HG03060 (cell line): ENCODE data around the gene CARMIL1.

Source experiments
- ATAC-seq: cut with Tn5 transposase; IDR thresholded peaks from one replicate; pipeline ENCODE4 v1.9.1; 2021; ENCODE audit warnings: low read depth, moderate number of reproducible peaks; ENCODE audit not compliant: unreplicated experiment

Gene CARMIL1

DNA sequence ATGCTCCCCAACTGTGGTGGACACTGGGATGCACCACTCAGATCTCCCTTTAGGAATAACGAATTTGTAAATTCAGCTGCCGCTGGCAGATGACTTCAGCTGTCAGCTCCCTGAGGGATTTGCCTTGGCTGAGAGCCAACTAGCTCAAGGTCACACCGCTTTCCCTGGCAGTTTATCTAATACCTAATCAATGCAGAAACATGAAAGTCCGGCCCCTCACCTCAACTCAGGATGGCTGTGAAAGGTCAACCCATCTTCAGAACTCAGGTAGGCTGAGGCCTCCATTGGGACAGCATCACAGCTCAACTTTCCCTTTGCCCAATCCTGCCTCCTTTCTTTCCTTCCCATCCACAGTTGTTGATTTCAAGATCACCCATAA is 350.0 kb downstream of the CARMIL1 start:
- no peak for ATAC-seq

DNA sequence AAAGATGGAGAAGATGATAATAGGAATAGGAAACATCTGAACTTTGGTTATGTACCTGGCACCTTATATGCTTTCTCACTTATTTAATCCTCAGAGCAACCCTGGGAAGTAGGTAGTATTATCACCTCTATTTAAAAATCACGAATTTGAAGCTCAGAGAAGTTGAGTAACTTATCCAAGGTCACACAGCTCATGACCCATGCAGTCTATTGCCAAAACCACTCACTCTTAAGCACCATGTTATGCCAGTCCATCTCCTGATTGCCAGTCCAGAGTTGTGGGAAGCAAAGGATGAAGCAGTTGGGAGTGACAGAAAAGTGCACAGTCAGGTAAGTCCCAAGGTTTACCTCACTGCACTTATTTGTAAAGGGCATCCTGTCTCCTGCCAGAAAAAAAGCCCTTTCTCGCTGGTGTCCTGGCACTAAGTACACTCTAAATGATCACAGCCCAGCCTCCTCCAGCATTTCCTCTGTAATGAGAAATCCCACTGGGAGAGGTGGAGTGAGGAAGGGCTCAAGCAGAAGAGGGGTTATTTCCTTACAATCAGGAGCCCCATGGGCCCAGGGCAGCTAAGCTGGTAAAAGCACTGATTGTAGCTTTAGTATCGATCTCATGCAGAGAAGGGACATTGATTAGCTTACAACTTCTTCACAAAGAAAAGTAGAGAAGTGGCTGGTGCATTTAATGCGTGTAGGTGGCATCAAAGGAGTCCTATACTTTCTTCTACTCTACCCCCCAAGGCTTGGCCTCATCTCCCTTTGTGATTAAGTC is 351.5 kb downstream of the CARMIL1 start:
- no peak for ATAC-seq

DNA sequence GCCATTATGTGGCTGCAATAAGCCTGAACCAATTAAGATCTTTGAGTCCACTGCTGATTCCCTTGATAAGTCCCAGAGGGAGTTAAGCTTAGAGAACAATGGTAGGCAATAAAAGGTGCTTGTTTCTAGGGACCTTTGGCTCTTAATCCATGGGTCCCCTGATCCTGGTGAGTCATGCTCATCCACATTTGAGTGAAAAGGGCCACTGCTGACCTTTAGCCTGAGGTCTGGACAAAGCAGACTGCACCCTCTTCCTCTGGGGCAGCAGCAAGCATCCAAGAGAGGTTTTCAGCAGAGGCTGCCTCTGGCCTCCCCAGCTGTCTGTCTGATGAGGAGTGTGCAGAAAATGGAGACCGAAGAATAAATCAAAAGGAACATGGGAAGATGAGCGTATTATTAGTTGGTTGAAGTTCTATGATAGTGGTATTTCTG is 356.7 kb downstream of the CARMIL1 start:
- ATAC-seq: no peak

DNA sequence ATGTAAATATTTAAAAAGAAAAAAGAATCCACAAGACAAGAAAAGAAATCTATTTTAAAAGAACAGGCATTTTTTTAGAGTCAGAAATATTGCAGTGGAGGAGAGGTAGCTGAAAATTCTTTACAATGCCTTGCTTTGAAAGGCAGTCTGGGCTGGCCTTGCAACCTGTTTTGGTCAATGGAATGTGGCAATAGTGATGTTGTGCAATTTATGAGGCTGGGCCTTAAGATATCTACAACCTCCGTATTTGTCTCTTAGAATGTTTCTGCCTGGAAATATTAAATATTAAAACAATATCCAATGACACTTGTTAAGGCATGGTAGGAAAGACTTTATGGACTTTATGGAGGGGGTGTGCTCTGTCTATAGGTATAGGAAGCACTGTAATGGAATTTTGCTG is 358.0 kb downstream of the CARMIL1 start:
- no peak for ATAC-seq

DNA sequence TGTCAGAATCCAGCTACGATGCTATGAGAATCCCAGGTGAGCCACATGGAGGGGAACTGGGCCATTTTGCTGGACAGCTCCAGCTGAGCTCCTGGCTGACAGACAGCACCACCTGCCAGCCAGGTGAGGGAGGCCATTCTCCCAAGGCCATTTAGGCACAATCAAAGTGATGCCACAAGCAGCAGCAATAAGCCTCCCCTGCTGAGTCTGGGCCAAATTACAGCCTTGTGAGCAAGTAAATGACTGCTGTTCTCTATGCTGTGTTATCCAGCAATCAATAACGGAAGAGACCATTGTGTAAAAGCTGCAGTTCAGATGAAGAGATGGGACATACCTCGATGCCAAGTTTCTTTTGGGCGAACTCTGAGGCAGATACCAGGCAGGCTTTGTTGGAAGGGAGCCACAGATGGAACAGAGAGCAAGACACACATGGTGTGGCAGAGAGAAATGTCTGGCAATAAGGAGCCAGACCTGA is 358.8 kb downstream of the CARMIL1 start:
- no peak for ATAC-seq

DNA sequence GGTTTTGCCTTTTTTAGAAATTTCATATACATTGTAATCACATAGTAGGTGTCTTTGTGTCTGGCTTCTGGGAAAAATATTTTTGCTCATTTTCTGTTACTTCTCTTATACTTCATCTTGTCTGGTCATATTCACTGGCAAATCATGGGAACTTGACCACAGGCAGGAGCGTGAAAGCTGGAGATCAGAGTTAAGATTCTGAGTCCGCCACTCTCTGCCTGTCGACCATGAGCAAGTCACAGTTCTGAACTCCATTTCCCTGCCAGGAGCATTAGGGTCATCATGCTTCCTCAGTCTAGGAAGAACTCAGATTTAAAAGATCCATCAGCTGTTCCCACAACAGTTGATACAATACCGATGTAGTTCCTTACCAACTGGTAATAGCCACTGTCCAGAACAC is 360.5 kb downstream of the CARMIL1 start:
- ATAC-seq: no peak

DNA sequence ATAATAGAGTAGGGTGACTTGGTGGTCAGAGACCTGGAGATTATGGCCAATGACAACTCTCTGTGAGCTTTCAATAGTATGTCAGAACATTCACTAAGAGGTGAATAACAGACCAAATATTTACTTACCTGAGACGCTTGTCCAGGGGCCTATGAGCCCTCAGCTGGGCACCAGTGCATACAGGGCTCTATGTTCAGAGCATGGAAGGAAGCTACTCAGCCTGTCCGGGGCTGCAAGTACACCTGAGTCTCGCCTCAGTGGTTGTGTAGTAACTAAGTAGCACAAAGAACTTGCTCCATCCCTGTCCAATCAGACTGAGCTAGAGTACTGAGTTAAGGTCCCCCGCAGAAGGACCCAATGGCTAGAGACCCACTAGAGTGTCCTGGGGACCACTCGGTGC is 361.3 kb downstream of the CARMIL1 start:
- no peak for ATAC-seq

DNA sequence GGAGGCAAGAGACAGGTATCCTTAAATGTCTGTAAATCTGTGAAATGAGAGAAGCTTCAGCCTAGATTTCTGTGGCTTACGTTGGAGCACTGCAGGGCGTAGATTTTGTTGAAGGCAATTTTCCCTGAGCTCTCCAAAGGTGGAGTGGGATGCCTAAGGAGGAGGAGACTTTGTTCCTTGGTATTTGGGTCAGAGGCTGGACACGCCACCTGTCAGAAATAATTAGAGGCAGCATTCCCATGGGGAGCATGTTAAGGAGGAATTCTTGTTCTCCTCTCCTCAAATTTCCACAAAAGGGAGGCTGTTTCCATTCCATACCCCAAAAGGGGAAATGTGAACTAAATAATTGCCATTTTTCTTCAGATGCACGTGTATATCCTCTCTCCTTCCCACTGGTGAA is 361.7 kb downstream of the CARMIL1 start:
- ATAC-seq: no peak

DNA sequence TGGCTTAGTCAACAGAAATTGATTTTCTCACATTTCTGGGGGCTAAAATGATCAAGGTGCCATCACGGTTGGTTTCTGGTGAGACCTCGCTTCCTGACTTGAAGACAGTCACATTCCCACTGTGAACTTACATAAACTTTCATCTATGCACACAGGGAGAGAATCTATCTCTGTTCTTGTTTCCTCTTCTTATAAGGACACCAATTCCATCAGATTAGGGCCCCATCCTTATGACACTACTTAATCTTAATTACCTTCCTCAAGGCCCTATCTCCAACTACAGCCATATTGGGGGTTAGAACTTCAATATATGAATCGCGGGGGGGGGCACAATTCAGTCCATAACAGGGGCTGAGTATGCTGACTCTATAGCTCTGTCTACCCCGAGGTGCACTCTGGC is 362.2 kb downstream of the CARMIL1 start:
- no peak for ATAC-seq

DNA sequence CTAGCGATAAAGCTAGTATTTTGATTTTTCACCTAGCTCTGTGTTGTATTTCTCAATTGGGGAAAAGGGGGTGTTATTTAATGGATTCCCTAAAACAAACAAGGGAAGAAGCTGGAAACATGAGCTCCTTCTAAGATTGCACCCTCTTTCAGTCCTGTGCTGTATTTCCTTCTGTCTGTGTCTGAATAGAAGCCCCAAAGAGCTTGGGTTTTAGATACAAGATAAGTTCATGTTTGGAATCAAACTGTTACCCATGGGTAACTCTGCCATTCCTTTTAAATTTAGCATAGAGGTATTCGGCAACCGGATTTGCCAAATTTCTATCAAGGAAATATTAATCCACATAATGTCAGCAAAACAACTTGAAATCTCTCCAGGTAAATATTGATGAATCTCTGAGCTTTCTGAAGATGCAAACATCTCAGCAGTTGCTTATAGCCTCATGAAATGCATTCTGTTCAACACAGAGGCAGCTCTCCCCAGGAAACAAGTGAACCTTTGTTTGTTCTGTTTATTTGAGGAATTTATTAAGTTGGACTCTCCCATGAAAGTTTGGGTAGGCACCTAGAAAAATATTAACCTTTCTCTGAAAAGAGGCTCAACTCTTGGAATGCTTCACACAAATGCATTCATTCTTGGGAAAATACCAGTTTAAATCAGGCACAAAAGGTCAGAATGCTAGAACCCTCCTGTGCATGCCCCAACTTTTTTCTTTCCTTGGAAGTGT is 362.9 kb downstream of the CARMIL1 start:
- no peak for ATAC-seq

DNA sequence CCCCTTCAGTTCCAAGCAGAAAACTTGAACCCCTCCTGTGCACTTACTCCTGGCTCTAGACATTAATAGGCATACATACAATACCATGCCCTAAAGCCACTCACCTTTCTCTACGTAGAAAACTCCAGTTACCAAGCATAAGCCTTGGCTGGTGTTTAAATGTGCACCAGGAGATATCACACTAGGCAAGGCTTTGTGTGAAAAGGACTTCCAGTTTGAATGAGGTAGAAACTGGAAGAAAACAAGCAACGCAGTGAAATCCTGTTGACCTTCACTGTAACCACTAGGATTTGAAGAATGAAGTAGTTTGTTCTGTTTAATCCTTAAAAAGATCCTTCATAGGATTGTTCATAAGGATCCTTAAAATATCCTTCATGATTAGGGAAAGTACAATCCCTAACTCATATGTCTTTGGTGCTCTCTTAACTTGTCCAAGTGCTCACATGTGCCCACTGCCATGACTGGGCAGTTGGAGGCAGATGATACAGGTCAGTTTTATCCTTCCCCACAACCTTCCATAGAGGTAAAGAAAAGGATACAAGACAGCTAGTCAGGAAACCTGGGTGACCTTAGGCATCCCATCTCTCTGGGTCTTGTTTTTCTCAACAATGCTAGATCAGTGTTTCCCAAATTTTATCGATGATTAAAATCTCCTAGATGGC is 363.6 kb downstream of the CARMIL1 start:
- no peak for ATAC-seq

DNA sequence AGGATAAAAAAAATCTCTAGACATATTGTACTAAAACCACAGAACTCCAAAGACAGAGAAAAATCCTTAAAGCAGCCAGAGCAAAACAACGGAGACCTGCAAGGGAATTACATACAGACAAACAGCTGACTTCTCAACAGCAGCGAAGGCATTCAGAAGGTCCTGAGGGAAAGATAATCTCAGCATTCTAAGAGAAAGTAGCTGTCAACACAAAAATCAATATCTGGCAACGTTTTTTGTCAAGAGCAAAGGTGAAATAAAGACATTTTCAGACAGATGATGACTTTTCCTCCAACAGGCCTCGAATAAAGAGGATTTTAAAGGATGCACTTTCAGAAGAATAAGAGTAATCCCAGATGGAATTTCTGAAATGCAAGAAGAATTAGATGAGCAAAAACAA is 366.7 kb downstream of the CARMIL1 start:
- no peak for ATAC-seq

DNA sequence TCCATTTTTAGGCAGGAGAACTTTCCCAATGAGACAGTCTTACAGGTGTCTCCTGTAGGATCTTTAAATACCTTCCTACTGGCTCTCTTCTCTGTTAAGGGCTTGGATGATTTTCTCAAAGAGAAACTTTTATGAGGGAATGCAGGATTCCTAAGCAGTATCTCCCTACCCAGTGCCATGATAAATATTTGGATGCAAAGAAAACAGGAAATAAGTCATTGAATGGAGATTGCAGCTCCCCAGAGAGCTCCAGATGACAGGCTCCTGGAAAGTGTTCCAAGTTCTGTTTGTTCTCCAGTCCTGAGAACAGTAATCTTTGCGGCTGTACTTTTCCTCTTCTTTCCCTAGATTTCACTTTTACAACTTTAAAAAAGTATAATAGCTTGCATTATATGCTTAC is 370.4 kb downstream of the CARMIL1 start:
- no peak for ATAC-seq

DNA sequence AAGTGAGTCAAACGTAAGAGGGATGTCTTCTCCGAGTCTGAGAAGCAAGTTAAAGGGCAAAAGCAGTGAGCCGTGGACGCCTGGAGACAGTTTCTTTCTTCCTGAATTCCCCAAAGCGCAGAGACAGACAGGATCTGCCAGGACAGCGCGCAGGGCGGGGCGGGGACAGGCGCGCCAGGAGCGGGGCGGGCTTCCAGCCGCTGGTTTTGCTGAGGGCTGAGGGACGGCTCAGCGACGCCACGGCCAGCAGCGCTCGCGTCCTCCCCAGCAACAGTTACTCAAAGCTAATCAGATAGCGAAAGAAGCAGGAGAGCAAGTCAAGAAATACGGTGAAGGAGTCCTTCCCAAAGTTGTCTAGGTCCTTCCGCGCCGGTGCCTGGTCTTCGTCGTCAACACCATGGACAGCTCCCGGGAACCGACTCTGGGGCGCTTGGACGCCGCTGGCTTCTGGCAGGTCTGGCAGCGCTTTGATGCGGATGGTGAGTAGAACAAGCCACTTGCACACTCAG is 372.9 kb downstream of the CARMIL1 start, which contains the start of gene SCGN:
TSS of gene SCGN (plus strand) at position 209 of the 509 bp plus-strand sequence. CDS start at position 398, 189 bp downstream.
- ATAC-seq: no peak

DNA sequence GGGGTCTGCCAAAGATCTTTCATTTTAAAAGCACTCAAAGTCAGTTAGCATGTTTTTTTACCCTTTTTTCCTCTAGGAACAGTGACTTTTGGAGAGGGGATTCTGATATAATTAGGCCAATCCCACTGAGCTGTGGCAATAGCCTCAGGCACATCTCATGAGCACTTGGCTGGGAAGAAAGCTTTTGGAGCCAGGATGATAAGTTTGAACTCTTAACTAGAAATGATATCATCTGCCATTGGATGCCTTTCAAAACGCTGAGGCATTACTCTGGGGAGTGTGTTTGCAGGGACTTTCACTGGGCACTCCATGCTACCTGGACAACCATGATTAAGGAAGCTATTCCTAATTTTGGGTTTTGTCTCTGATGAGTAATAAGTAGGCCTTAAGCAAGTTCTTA is 376.5 kb downstream of the CARMIL1 start:
- ATAC-seq: no peak

DNA sequence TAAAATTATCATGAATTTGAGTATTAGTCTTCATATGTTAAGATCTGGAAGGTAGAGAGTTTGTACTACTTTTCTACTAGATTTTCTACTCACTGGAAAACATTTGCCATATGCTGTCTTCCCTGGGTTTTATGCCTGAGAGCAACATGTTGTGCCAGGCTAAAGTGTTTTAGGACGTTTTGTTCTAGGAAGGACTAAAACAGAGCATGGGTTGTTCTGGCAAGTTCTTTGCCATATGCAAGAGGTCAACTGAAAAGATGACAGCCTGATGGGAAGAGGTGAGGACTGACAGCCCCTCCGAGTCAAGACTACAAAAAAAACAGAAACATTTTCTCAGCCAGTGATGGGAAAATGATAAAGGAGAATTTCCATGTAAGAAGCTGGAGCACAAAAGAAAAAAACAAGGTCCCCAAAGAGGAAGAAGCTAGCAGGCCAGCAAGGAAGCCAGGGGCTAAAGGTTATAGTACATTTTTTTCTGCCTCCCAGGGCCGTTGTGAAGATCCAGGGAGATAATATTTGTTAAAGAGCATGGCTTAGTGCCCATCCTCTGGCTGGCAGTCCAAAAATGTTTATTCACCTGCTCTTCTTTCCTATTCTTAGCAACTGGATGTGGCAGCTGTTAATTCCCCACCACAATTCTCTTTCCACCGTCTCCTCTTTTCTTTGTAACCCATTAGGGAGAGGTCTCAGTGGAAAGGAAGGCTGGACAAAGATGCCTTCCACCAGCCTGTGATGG is 380.6 kb downstream of the CARMIL1 start:
- no peak for ATAC-seq

DNA sequence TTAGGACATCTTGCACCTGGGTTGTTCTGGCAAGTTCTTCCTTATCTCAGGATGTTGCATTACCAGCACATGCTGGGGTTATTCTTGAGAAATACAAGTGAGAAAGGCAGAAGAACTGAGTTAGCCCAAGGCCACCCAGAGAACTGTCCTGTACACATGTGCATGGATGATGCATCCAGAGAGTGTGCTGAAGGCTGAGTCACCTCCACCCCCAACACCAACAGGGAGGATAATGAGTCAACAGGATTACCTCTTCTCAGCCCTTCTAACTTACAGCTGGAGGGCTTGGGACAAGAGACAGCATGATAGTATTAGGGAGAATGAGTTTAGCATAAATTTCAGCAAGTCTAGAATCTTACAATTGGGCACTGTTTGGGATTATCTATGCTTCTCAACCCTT is 381.3 kb downstream of the CARMIL1 start:
- ATAC-seq: no peak

DNA sequence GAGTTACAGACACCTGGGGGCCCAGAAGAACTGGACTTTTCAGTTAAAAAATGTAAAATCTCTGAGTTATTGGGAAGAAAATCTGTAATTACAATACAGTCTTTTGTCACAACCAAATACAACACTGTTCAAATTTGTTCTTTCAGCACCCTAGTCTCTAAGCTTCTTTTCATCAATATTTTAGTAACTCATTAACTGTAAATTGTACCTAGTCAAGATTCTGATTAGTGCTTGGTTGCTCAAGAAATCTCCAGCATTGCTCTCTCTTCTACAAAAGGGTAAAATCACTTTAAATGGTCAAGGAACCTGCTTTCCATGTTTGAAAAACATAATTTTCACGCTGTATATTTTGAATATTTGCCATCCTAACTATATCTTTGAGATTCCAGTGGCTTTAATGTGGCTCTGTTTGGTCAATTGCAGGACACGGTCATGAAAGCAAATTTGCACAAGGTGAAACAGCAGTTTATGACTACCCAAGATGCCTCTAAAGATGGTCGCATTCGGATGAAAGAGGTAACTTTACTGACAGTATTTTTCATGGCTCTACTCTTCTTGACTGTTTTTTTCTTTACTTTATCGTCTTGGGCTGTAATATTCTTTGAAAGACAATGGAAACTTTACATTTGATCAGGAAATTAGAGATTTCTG is 382.1 kb downstream of the CARMIL1 start:
- ATAC-seq: no peak

DNA sequence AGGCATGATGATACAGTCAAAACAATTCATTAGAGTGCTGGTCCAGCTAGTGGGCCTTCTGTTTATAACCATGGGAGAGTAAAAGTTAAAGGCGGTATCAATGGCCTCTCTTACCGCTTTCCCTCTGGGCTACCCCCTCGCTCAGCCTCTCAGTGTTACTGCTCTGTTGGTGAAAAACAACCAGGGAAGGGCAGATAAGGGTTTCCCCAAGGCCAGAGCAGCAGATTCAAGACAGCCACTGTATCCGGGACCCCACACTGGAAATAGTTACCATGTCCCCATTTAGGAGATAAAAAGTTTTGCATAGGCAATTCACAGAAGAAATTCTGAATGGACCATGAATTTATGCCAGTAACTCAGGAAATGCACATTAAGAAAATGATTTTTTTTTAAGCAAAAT is 386.3 kb downstream of the CARMIL1 start:
- no peak for ATAC-seq

DNA sequence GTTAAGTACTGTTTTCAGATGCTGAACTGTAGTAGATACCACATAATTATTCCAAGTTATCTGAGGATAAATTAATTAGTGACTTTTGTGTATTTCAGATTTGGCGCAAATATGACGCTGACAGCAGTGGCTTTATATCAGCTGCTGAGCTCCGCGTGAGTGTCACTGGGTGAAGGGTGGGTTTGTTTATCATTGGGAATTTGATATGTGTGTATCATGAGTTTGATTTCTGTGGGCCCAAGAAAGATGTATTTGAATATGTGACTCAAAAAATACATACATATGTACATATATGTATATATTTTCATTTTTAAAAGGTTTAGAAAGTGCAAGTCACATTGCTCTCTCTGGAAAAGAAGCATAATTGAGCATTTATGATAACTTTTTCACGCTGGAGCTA is 390.2 kb downstream of the CARMIL1 start:
- no peak for ATAC-seq
